Psoas muscle (tissue), 8 donors: ENCODE data around the gene NELFB. TPM values are rescaled to one million over a fixed set of nuclear protein-coding genes. Genes with fewer than 3 reads are reported as not detected.
"Not testable (repeated sequence)": the region's sequence is repeated elsewhere in the genome, so short reads cannot be mapped to it uniquely, and the experiment has no call there.

ENCODE experiments used
- ATAC-seq, 4 donors: fragments of 200-7000 bp; cut with Tn5 transposase; one replicate each; pipeline ENCODE4 v1.9.1; 2020; ENCODE audit warnings: moderate library complexity in 3 of 4, mild to moderate bottlenecking in 2 of 4
- DNase-seq, 2 donors: peaks; one replicate each; pipeline ENCODE4 v3.0.0-alpha.2; 2020
- H3K27ac ChIP-seq: fragments of 200-600 bp; one replicate; pipeline ENCODE4 v1.8.0; 2022
- H3K27me3 ChIP-seq, 3 donors: fragments of 200-600 bp in 1 of 3; one replicate each; pipeline versions ENCODE4 v1.6.1 to v1.8.0; 2013 to 2022; ENCODE audit warnings: low read length in 2 of 3, mild to moderate bottlenecking in 2 of 3, moderate library complexity in 1 of 3; ENCODE audit not compliant: insufficient read depth in 3 of 3
- H3K36me3 ChIP-seq, 2 donors: fragments of 200-600 bp in 1 of 2; one replicate each; pipeline versions ENCODE4 v1.6.1 to v1.8.0; 2013 to 2022; ENCODE audit warnings: low read depth in 1 of 2, mild to moderate bottlenecking in 1 of 2, moderate library complexity in 1 of 2; ENCODE audit not compliant: insufficient read depth in 1 of 2
- H3K4me1 ChIP-seq: fragments of 200-600 bp; one replicate; pipeline ENCODE4 v1.8.0; 2022
- H3K4me3 ChIP-seq: fragments of 200-600 bp; one replicate; pipeline ENCODE4 v1.8.0; 2022; ENCODE audit warnings: mild to moderate bottlenecking
- H3K9me3 ChIP-seq: fragments of 200-600 bp; one replicate; pipeline ENCODE4 v1.8.0; 2022
- WGBS, 3 donors: extraction: QIAGEN DNeasy Blood & Tissue Kit; methylation state at CpG; one replicate each; pipeline versions ENCODE4 v1.1.6 to v1.1.7; 2013; 5-methylcytosine and 5-hydroxymethylcytosine counted together
- intact Hi-C, 2 donors: fragments of 100-400 bp; cut with DNase I; formaldehyde crosslinking; loops; one replicate each; pipeline versions ENCODE4 v1.11.0 to v1.14.2; 2022
- polyA plus RNA-seq, 3 donors: library from polyadenylated mRNA; stranded (reverse); fragments of 200-250 nt; gene quantifications; one replicate each; pipeline ENCODE4 v1.2.3, GENCODE V29; 2013
- total RNA-seq, 4 donors: library from RNA; stranded (reverse); fragmentation: NEBNext Ultra II Directional in 2 of 4; extraction: Animal tissue kit (Norgen Biotek cat#: 25700) in 2 of 4; gene quantifications; one replicate each; pipeline versions ENCODE4 v1.2.1 to v1.2.4, GENCODE V29; 2021 to 2023
- TF ChIP-seq, protein P1 (sequence below): fragments of 200-600 bp; IDR thresholded peaks from one replicate; pipeline ENCODE4 v1.8.0; 2022; ENCODE audit warnings: antibody characterized with exemption
- donor health status: healthy with polysubstance abuse.
- donor health status: DM: no; HTN: no; CAD: no; lungs with moderate emphysema.
- donor health status: Bipolar disorder and iron deficiency.
- donor health status: healthy.
- donor health status: DM: yes; HTN: yes; CAD: no.
- donor health status: DM: no; HTN: no; CAD: no.
- donor health status: DM: no; HTN: no; CAD: no.
- donor health status: DM: yes; HTN: yes; CAD: no.

NELFB gene
- total and polyA plus RNA-seq, 7 donors: 39.1 to 74.3 (median 43.8) TPM

DNA sequence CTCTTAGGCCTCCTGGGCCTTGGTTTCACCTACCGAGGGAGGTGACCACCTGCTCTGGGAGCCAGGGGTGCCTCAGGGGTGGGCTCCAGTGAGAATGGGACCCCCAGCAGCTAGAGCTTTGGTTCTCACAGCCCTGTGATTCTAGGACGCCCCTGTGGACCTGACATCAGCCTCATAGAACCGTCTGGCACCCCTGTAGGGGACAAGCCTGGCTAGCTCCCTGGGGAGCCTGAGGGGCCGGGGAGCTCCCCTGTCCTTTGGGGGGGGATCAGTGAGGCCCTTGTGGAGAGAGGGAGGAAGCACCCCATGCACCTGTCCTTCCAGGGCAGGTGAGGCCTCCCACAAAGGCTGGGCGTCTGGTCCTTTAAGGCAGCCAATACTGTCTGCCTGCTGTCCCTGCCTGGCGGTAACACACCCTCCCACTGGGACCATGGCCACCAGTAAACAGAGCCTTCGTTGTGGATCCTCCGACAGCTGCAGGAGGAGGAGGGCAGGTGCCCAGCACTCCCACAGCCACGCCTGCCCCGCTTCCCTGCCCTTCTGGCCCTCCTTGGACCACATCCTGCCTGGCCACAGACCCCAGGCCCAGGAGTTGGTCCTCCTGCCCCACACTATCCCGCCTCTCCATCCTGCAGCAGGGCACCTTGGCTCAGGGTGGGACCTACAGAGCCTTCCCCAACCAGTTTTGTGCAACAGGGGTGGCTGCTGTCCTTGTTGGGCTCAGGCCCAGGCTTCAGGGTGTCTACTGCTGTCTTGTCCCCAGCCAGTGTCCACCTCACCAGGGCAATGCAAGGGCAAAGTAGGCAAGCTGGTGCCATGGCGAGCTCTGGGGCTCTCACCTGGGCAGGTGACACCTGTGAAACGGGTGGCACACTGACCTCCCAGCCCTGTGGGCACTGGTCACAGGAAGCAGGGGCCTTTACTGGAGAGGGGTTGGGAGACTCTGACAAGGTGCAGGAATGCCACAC lies 17.1 kb upstream of the NELFB start:
- DNase-seq: peak in 1 of 2 donors; percentile 68
- Histone ChIP-seq H3K4me3 (no peak overlapping the region), H3K27me3 (peaks cover 0 to 7% (median 0%) of the 10 kb centered on the region in 3 donors), H3K27ac (peak overlapping the region; percentile 85), H3K9me3 (no peaks in the 10 kb centered on the region), H3K4me1 (peaks cover 47% of the 10 kb centered on the region), H3K36me3 (peaks cover 0 to 13% of the 10 kb centered on the region in 2 donors)
- TF ChIP-seq, protein P1, sequence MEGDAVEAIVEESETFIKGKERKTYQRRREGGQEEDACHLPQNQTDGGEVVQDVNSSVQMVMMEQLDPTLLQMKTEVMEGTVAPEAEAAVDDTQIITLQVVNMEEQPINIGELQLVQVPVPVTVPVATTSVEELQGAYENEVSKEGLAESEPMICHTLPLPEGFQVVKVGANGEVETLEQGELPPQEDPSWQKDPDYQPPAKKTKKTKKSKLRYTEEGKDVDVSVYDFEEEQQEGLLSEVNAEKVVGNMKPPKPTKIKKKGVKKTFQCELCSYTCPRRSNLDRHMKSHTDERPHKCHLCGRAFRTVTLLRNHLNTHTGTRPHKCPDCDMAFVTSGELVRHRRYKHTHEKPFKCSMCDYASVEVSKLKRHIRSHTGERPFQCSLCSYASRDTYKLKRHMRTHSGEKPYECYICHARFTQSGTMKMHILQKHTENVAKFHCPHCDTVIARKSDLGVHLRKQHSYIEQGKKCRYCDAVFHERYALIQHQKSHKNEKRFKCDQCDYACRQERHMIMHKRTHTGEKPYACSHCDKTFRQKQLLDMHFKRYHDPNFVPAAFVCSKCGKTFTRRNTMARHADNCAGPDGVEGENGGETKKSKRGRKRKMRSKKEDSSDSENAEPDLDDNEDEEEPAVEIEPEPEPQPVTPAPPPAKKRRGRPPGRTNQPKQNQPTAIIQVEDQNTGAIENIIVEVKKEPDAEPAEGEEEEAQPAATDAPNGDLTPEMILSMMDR: no peak
- intact Hi-C loops: no loop called here
- WGBS, 3 donors: 35 to 46% (median 42%) methylated on average over 10 to 13 of the region's 13 CpGs
- peak in 1 of 4 donors; percentile 57 for ATAC-seq

DNA sequence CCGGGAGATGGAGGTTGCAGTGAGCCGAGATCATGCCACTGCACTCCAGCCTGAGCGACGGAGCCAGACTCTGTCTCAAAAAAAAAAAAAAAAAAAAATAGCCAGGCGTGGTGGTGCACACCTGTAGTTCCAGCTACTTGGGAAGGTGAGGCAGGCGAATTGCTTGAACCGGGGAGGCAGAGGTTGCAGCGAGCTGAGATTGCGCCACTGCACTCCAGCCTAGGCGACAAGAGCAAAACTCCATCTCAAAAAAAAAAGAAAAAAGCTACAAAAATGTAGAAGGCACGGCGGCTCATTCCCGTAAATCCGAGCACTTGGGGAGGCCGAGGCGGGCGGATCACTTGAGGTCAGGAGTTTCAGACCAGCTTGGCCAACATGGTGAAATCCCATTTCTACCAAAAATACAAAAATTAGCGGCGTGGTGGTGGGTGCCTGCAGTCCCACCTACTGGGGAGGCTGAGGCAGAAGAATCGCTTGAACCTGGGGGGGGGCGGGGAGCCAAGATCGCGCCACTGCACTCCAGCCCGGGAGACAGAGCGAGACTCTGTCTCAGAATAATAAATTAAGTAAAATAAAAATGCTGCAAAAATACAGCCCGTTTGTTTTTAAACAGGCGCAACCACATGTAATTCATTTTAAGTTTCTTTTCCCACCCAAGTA lies 15.5 kb upstream of the NELFB start:
- Histone ChIP-seq H3K4me1 (peaks cover 62% of the 10 kb centered on the region), H3K27ac (peak overlapping the region; percentile 98), H3K4me3 (peak overlapping the region; percentile 97), H3K36me3 (peaks cover 0 to 23% of the 10 kb centered on the region in 2 donors)
- 50 to 55% (median 52%) methylated on average over 27 of the region's 27 CpGs for WGBS, 3 donors
- intact Hi-C loops, H3K27me3 ChIP-seq, ATAC-seq, H3K9me3 ChIP-seq, DNase-seq: not testable (repeated sequence)

DNA sequence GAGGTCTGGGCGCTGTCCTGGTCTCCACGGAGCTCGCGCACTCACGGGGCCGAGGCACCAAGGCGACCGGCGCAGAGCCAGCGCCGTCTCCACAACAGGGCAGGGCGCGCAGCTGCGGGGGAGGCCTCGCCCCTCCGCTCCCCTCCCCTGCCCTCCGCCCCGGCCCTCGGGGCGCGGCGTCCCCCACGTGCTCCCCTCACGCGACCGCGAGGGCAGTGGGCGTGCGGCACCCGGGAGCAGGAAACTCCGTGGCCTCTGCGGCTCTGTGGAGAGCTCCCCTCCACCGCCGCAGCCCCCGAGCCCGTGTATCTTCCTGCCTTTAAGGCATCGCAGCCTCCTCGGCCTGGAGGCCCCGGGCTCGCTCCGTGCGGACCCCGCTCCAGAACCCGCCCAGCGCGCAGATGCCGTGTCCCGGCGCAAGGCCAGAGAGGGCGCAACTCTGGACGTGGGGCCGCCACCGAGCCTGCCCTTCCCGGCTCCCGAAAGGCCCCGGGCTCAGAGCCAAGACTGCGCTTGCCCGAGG lies 14.7 kb upstream of the NELFB start:
- intact Hi-C loops: no loop called here
- 0 to 1% (median 0%) methylated on average over 39 to 58 of the region's 58 CpGs for WGBS, 3 donors
- H3K9me3 ChIP-seq: no peaks in the 10 kb centered on the region

DNA sequence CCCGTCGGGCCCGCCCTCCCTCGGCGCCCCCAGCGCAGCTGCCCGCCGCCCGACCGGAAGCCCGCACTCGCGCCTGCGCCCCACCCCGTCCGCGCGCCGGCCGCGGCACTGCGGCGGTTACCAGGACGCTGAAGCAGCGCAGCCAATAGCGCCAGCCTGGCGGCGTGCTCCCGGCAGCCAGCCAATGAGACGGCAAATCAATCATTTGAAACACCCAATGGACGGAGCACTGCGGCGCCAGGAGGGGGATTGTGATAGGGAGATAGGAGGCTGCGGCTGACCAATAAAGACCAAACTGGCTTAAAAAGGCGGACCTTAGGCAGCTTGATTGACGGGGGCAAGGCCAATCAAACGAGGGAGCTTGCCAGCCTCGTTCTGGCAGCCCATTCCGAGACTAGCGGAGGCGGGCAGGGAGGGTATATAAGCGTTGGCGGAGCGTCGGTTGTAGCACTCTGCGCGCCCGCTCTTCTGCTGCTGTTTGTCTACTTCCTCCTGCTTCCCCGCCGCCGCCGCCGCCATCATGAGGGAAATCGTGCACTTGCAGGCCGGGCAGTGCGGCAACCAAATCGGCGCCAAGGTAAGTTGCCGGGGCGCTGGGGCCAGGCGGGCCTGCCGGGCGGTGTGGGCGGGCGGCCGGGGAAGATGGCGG lies 14.2 kb upstream of the NELFB start, which contains the start of gene TUBB4B:
TUBB4B (plus strand) TSS at position 447 of the 649 bp plus-strand sequence; CDS start at position 521, 74 bp downstream.
- WGBS, 3 donors: 0 to 2% (median 1%) methylated on average over 48 to 67 of the region's 67 CpGs
- ATAC-seq: peak; percentile 80 to 90 (median 84)
- peaks cover 0 to 23% of the 10 kb centered on the region in 2 donors for H3K36me3 ChIP-seq
- H3K9me3 ChIP-seq: no peaks in the 10 kb centered on the region
- peak; percentile 100 for DNase-seq
- intact Hi-C loops: no loop called here
- peaks cover 63% of the 10 kb centered on the region for H3K4me1 ChIP-seq
- TF ChIP-seq, protein P1: no peak
- H3K27ac ChIP-seq: peak within 1 kb of the TSS; percentile 98
- H3K4me3 ChIP-seq: peak within 1 kb of the TSS; percentile 97
- H3K27me3 ChIP-seq: no peaks in the 10 kb centered on the region

More for the DNA sequence above, 14.7 kb upstream of the NELFB start:
- peaks cover 65% of the 10 kb centered on the region for H3K4me1 ChIP-seq
- peak; percentile 29 to 46 (median 42) for ATAC-seq
- peak overlapping the region; percentile 97 for H3K4me3 ChIP-seq
- peak overlapping the region; percentile 98 for H3K27ac ChIP-seq
- peaks cover 0 to 23% of the 10 kb centered on the region in 2 donors for H3K36me3 ChIP-seq
- H3K27me3 ChIP-seq: no peaks in the 10 kb centered on the region
- TF ChIP-seq, protein P1: no peak
- peak; percentile 80 to 88 for DNase-seq
